ENCODE data around the gene PAN3.
"Not testable (repeated sequence)": the region's sequence is repeated elsewhere in the genome, so short reads cannot be mapped to it uniquely, and the experiment has no call there.

Gene PAN3

GRCh38 chr13:28120317-28120716 lies 18.0 kb upstream of the PAN3 start:
- H3K9me3 Mint-ChIP-seq = no peaks in the 10 kb centered on the region
- no peak overlapping the region for H3K27ac Mint-ChIP-seq
- peaks cover 6% of the 10 kb centered on the region for H3K4me1 Mint-ChIP-seq
- H3K36me3 Mint-ChIP-seq = no peaks in the 10 kb centered on the region
- CTCF ChIA-PET = no interaction called here
- peaks cover 20% of the 10 kb centered on the region for H3K27me3 Mint-ChIP-seq
- no peak for DNase-seq
- H3K4me3 Mint-ChIP-seq = no peak overlapping the region

DNA sequence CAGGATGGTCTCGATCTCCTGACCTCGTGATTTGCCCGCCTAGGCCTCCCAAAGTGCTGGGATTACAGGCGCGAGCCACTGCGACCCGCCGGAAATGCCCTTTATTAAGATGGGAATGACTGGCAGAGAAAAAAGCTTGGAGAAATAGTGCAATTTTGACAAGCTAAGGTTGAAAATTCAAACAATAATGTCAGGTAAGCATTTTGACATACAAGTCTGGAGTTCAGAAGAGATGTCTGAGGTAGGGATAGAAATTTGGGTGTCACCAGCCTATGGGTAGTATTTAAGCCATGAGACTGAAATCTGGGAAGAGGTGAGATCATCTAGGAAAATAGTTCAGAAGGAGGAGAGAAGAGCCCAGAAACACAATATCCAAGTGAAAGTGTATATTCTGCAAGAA lies 17.1 kb upstream of the PAN3 start:
- no peaks in the 10 kb centered on the region for H3K36me3 Mint-ChIP-seq
- H3K9me3 Mint-ChIP-seq = no peaks in the 10 kb centered on the region
- no peak for DNase-seq
- H3K4me1 Mint-ChIP-seq = peaks cover 6% of the 10 kb centered on the region
- peaks cover 20% of the 10 kb centered on the region for H3K27me3 Mint-ChIP-seq
- H3K4me3 Mint-ChIP-seq = no peak overlapping the region
- no peak overlapping the region for H3K27ac Mint-ChIP-seq
- CTCF ChIA-PET = no interaction called here

GRCh38 chr13:28128030-28128429 lies 10.3 kb upstream of the PAN3 start:
- no peak overlapping the region for H3K4me3 Mint-ChIP-seq
- peaks cover 8% of the 10 kb centered on the region for H3K27me3 Mint-ChIP-seq
- DNase-seq = no peak
- CTCF ChIA-PET = no interaction called here
- H3K9me3 Mint-ChIP-seq = no peaks in the 10 kb centered on the region
- no peaks in the 10 kb centered on the region for H3K36me3 Mint-ChIP-seq
- H3K27ac Mint-ChIP-seq = no peak overlapping the region
- no peaks in the 10 kb centered on the region for H3K4me1 Mint-ChIP-seq

DNA sequence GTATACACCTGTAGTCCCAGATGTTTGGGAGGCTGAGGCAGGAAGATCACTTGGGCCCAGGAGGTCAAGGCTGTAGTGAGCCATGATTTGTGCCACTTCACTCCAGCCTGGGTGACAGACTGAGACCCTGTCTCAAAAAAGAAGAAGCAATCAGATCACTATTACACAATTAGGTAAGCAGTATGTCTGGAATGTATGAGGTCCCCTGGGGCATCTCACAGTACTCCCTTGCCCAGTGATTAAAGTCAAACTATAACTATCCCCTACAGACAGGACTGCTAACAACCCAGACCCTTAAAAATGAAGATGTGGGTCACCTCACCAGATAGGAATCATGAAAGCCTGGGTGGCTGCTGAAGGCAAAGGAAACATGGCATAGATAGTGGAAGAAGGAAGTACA lies 9.4 kb upstream of the PAN3 start:
- CTCF ChIA-PET = no interaction called here
- Mint-ChIP-seq H3K27me3 (peaks cover 8% of the 10 kb centered on the region), H3K4me1 (no peaks in the 10 kb centered on the region), H3K9me3 (no peaks in the 10 kb centered on the region), H3K27ac (no peak overlapping the region), H3K4me3 (no peak overlapping the region), H3K36me3 (no peaks in the 10 kb centered on the region)
- DNase-seq = no peak

DNA sequence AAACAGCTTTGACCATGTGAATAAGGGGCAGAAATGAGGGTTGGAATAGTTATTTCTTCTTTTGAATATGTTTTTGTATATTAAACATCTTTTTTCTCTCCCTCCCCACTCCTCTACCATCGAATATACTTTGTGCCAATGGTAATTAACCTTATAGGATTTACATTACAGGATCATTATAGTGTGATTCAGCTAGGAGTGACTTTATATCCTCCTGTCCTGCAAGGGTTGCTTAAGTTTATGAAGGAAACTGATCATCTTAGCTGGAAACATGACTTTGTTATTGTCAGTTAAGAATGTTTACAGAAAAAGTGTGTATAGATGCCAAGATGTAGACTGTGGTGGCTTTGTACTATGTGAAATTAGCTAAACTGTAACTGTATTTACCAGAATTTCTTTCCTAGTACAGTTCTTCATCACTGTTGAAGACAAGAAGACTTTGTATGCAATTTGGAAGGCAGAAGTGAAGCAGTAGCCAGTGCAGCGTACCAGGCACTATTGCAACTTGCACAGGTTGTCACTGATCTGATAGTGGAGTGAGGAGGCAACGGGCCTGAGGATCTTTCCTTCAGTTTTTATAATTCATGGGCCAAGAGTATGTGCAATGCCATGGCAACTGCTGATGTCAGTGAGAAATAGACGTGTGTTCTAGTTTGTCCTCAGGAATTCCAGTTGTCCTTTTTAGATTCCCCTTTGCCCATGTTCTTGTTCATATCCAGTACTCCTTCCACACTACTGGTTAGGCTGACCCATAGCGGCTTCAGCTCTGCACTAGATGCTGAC lies 8.2 kb upstream of the PAN3 start:
- no peaks in the 10 kb centered on the region for H3K4me1 Mint-ChIP-seq
- no peaks in the 10 kb centered on the region for H3K36me3 Mint-ChIP-seq
- no peak for DNase-seq
- H3K27me3 Mint-ChIP-seq = peaks cover 8% of the 10 kb centered on the region
- H3K4me3 Mint-ChIP-seq = no peak overlapping the region
- no peak overlapping the region for H3K27ac Mint-ChIP-seq
- no peaks in the 10 kb centered on the region for H3K9me3 Mint-ChIP-seq
- CTCF ChIA-PET = no interaction called here

GRCh38 chr13:28131646-28132045 lies 6.7 kb upstream of the PAN3 start:
- CTCF ChIA-PET = no interaction called here
- DNase-seq = no peak
- H3K4me1 Mint-ChIP-seq = peaks cover 6% of the 10 kb centered on the region
- no peak overlapping the region for H3K4me3 Mint-ChIP-seq
- no peaks in the 10 kb centered on the region for H3K9me3 Mint-ChIP-seq
- peaks cover 8% of the 10 kb centered on the region for H3K27me3 Mint-ChIP-seq
- peaks cover 4% of the 10 kb centered on the region for H3K36me3 Mint-ChIP-seq
- H3K27ac Mint-ChIP-seq = no peak overlapping the region

DNA sequence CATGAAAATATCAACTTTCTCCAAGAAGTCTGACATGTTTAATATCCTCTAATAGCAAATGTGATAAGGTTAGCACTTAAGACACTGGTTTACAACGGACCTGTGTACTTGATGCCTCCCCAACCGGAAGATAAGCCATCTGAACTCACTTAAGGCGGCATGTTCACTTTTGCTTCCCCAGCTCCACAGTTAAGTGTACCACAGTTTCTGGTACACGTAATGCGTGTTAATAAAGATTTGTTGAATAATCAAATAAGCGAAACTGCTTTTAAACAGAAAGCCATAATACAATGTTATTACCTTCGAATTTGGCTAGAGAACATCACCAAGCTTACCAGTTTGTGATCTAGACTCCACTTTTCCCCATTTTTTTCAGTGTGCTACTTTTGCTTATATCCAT lies 1.4 kb upstream of the PAN3 start:
- CTCF ChIA-PET = no interaction called here
- Mint-ChIP-seq H3K27ac (peak overlapping the region; percentile 98), H3K27me3 (no peaks in the 10 kb centered on the region), H3K4me1 (peaks cover 38% of the 10 kb centered on the region), H3K9me3 (no peaks in the 10 kb centered on the region), H3K4me3 (peak overlapping the region; percentile 95), H3K36me3 (peaks cover 12% of the 10 kb centered on the region)
- DNase-seq = peak; percentile 31

GRCh38 chr13:28137596-28137995 lies 749 bp upstream of the PAN3 start:
- Mint-ChIP-seq H3K36me3 (peaks cover 14% of the 10 kb centered on the region), H3K9me3 (no peaks in the 10 kb centered on the region), H3K4me3 (peak overlapping the region; percentile 95), H3K4me1 (peaks cover 45% of the 10 kb centered on the region), H3K27ac (peak overlapping the region; percentile 98), H3K27me3 (no peaks in the 10 kb centered on the region)
- CTCF ChIA-PET = no interaction called here
- DNase-seq = no peak

- Mint-ChIP-seq H3K4me1 (peaks cover 52% of the 10 kb centered on the region), H3K27ac (peak overlapping the region; percentile 98), H3K27me3 (no peaks in the 10 kb centered on the region), H3K9me3 (no peaks in the 10 kb centered on the region), H3K36me3 (peaks cover 17% of the 10 kb centered on the region), H3K4me3 (peak overlapping the region; percentile 95)
- CTCF ChIA-PET = no interaction called here
- DNase-seq = peak; percentile 94
Measured at GRCh38 chr13:28138756-28139470, 568 bp downstream of the PAN3 start.

DNA sequence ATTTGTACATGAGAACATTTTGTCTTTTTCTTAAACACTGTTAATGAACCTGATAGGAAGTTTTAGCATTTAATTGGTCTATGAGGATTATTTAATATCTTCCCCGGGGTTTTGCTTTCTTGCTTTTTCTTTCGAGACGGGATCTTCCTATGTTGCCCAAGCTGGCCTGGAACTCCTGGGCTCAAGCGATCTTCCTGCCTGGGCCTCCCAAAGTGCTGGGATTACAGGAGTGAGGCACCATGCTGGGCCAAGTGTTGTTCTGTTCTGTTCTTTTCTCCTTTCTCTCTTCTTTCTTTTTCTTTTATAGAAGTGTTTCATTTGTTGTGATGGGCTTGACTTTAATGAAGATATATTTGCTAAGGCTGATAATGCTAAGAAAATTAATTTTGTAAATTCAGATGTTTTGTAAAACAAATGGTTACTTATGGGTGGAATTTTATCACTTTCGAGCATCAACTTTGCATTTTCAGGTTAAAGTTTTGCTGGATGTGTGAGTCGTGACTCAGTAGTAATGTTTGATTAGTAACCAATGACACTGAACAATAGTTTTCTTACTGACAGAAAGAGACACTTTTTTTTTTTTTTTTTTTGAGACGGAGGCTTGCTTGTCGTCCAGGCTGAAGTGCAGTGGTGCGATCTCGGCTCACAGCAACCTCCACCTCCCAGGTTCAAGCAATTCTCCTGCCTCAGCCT lies 2.2 kb downstream of the PAN3 start:
- CTCF ChIA-PET = no interaction called here
- H3K4me1 Mint-ChIP-seq = peaks cover 52% of the 10 kb centered on the region

DNA sequence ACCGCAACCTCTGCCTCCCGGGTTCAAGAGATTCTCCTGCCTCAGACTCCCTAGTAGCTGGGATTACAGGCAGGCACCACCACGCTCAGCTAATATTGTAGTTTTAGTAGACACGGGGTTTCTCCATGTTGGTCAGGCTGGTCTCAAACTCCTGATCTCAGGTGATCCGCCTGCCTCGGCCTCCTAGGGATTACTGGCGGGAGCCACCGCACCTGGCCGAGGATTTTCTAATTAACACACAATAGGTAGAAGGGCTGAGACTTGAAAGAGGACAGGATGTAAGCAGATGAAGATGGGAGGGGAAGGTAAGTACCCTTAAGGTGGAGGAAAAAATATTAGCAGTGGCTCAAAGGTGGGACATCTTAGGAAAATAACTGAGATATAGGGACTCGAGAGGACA lies 3.2 kb downstream of the PAN3 start:
- DNase-seq, H3K9me3 Mint-ChIP-seq, H3K27me3 Mint-ChIP-seq, CTCF ChIA-PET, H3K27ac Mint-ChIP-seq: not testable (repeated sequence)
- Mint-ChIP-seq H3K4me1 (peaks cover 47% of the 10 kb centered on the region), H3K4me3 (peak overlapping the region; percentile 0), H3K36me3 (peaks cover 22% of the 10 kb centered on the region)

More for the DNA sequence above, 2.2 kb downstream of the PAN3 start:
- H3K9me3 Mint-ChIP-seq = no peaks in the 10 kb centered on the region
- peak overlapping the region; percentile 95 for H3K4me3 Mint-ChIP-seq
- H3K36me3 Mint-ChIP-seq = peaks cover 20% of the 10 kb centered on the region
- no peak for DNase-seq
- H3K27ac Mint-ChIP-seq = peak overlapping the region; percentile 98
- no peaks in the 10 kb centered on the region for H3K27me3 Mint-ChIP-seq

DNA sequence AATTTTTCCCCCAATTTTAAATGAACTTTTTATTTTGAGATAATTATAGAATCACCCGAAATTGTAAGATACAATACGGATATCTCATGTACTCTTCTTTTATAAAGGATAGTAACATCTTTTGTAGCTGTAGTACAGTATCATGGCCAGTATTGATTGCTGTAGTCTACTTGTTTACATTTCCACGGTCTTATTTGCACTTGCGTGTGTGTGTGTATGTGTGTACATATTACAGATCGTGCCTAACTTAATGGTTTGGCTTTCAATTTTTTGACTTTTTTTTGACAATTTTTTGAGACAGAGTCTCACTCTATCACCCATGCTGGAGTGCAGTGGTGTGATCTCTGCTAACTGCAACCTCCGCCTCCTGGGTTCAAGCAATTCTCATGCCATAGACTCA lies 6.7 kb downstream of the PAN3 start:
- Mint-ChIP-seq H3K9me3 (no peaks in the 10 kb centered on the region), H3K36me3 (peaks cover 27% of the 10 kb centered on the region), H3K4me1 (peaks cover 30% of the 10 kb centered on the region), H3K27me3 (no peaks in the 10 kb centered on the region), H3K4me3 (no peak overlapping the region), H3K27ac (no peak overlapping the region)
- DNase-seq = no peak
- CTCF ChIA-PET = no interaction called here

DNA sequence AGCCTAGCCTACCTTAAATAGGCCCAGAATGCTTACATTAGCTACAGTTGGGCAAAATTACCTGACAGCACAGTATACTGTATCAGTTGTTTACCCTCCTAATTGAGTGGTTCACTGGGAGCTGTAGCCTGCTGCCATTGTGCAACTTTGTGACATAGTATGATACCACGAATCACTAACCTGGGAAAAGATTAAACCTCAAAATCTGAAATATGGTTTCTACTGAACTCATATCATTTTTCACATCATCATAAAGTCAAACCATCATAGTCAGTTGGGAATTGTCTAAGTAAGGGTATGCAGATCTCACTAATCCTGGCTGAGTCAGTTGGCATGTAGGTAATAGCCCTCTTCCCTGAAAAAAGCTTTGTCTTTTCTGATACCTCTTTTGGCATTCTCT lies 9.2 kb downstream of the PAN3 start:
- H3K4me1 Mint-ChIP-seq = peaks cover 10% of the 10 kb centered on the region
- no peak overlapping the region for H3K27ac Mint-ChIP-seq
- DNase-seq = no peak
- no peaks in the 10 kb centered on the region for H3K27me3 Mint-ChIP-seq
- CTCF ChIA-PET = no interaction called here
- no peaks in the 10 kb centered on the region for H3K9me3 Mint-ChIP-seq
- H3K36me3 Mint-ChIP-seq = peaks cover 26% of the 10 kb centered on the region
- no peak overlapping the region for H3K4me3 Mint-ChIP-seq

GRCh38 chr13:28159057-28159456 lies 20.7 kb downstream of the PAN3 start:
- peaks cover 13% of the 10 kb centered on the region for H3K9me3 Mint-ChIP-seq
- H3K27ac Mint-ChIP-seq = no peak overlapping the region
- no peak for DNase-seq
- CTCF ChIA-PET = no interaction called here
- no peak overlapping the region for H3K4me3 Mint-ChIP-seq
- peaks cover 4% of the 10 kb centered on the region for H3K4me1 Mint-ChIP-seq
- no peaks in the 10 kb centered on the region for H3K27me3 Mint-ChIP-seq
- peaks cover 30% of the 10 kb centered on the region for H3K36me3 Mint-ChIP-seq

DNA sequence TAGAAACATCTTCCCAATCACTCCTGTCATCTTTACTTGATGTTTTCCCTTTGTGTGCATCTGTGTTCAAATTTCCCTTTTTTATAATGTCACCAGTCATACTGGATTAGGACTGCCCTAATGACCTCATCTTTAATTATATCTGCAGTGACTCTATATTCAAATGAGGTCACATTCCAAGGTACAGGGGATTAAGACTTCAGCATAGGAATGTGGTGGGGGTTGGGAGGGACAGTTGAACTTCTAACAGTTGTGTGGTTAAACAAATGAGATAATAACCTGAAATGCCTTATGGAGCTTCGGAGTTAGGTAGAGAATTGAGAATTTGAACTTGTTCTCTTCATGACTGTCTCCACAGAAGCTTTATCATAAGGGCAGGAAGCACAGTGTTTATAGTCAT lies 23.0 kb downstream of the PAN3 start:
- no peaks in the 10 kb centered on the region for H3K27me3 Mint-ChIP-seq
- H3K36me3 Mint-ChIP-seq = peaks cover 28% of the 10 kb centered on the region
- H3K4me3 Mint-ChIP-seq = no peak overlapping the region
- DNase-seq = no peak
- CTCF ChIA-PET = no interaction called here
- H3K4me1 Mint-ChIP-seq = peaks cover 4% of the 10 kb centered on the region
- peaks cover 13% of the 10 kb centered on the region for H3K9me3 Mint-ChIP-seq
- H3K27ac Mint-ChIP-seq = no peak overlapping the region

Data from activated naive CD4-positive, alpha-beta T cell treated with anti-CD3 and anti-CD28 coated beads, Interleukin-2, amount 10 ng/mL, durations not matched to agents 7 days and 5 days (primary cell).